Posterior vena cava (tissue), 2 donors: Measurements from ENCODE around the gene LRRC39. TPM values are rescaled to one million over a fixed set of nuclear protein-coding genes. Genes with fewer than 3 reads are reported as not detected.
"Not testable (repeated sequence)": the region's sequence is repeated elsewhere in the genome, so short reads cannot be mapped to it uniquely, and the experiment has no call there.

Experiments used
- DNase-seq: peaks from one replicate; pipeline ENCODE4 v3.0.0-alpha.2; 2020; ENCODE audit warnings: low spot score
- intact Hi-C, 2 donors: fragments of 100-400 bp; cut with DNase I; formaldehyde crosslinking; loops; one replicate each; pipeline versions ENCODE4 v1.14.1 to v1.14.2; 2022 to 2023
- long read RNA-seq, 2 donors: library from polyadenylated mRNA; unstranded; transcript quantifications; one replicate each; pipeline ENCODE4 v2.0.0, GENCODE V29; 2020 to 2021
- total RNA-seq, 2 donors: library from RNA; stranded (reverse); fragmentation: NEBNext Ultra II Directional; extraction: Animal tissue kit (Norgen Biotek cat#: 25700); gene quantifications; one replicate each; pipeline ENCODE4 v1.2.1, GENCODE V29; 2021
- donor health status: DM: yes; HTN: yes; CAD: no.
- donor health status: DM: yes; HTN: yes; CAD: no.

The LRRC39 gene
- total RNA-seq = under 1 TPM; 0.51 to 0.71 TPM
- long read RNA-seq, donor 1 = 0 reads
- long read RNA-seq, donor 2 = 0 reads

GRCh38 chr1:100178091-100178490 lies at the start of gene LRRC39:
TSS of gene LRRC39 (minus strand) at chr1:100178256. CDS start at chr1:100168516, 9,740 bp downstream.
- no peak for DNase-seq
- intact Hi-C loops = no loop called here

- intact Hi-C loops = no loop called here
- DNase-seq = no peak
Observed at GRCh38 chr1:100222428-100222827, 44.4 kb upstream of the LRRC39 start.

GRCh38 chr1:100219883-100220282 lies 41.8 kb upstream of the LRRC39 start:
- DNase-seq = no peak
- intact Hi-C loops = no loop called here

GRCh38 chr1:100219457-100219856 lies 41.4 kb upstream of the LRRC39 start:
- intact Hi-C loops = no loop called here
- no peak for DNase-seq

GRCh38 chr1:100217834-100218233 lies 39.8 kb upstream of the LRRC39 start:
- intact Hi-C loops = no loop called here
- no peak for DNase-seq

GRCh38 chr1:100215101-100215500 lies 37.0 kb upstream of the LRRC39 start:
- DNase-seq = no peak
- intact Hi-C loops = no loop called here

GRCh38 chr1:100213141-100213540 lies 35.1 kb upstream of the LRRC39 start:
- no peak for DNase-seq
- intact Hi-C loops = no loop called here

- no peak for DNase-seq
- intact Hi-C loops = no loop called here
Observed at GRCh38 chr1:100206301-100206700, 28.2 kb upstream of the LRRC39 start.

GRCh38 chr1:100205593-100205992 lies 27.5 kb upstream of the LRRC39 start:
- DNase-seq, intact Hi-C loops: not testable (repeated sequence)

- DNase-seq, intact Hi-C loops: not testable (repeated sequence)
Observed at GRCh38 chr1:100205103-100205502, 27.0 kb upstream of the LRRC39 start.

- intact Hi-C loops, DNase-seq: not testable (repeated sequence)
Observed at GRCh38 chr1:100202703-100203102, 24.6 kb upstream of the LRRC39 start.

GRCh38 chr1:100200060-100200459 lies 22.0 kb upstream of the LRRC39 start:
- intact Hi-C loops, DNase-seq: not testable (repeated sequence)

- intact Hi-C loops = no loop called here
- DNase-seq = no peak
Observed at GRCh38 chr1:100198596-100198995, 20.5 kb upstream of the LRRC39 start.

- DNase-seq = no peak
- intact Hi-C loops = no loop called here
Observed at GRCh38 chr1:100188617-100189016, 10.6 kb upstream of the LRRC39 start.

- no peak for DNase-seq
- intact Hi-C loops = no loop called here
Observed at GRCh38 chr1:100187912-100188311, 9.9 kb upstream of the LRRC39 start.

GRCh38 chr1:100184536-100184935 lies 6.5 kb upstream of the LRRC39 start:
- intact Hi-C loops = no loop called here
- no peak for DNase-seq

- intact Hi-C loops = no loop called here
- no peak for DNase-seq
Observed at GRCh38 chr1:100183370-100183769, 5.3 kb upstream of the LRRC39 start.

- intact Hi-C loops = no loop called here
Observed at GRCh38 chr1:100177295-100178041, 588 bp downstream of the LRRC39 start.

GRCh38 chr1:100168051-100168450 lies 10.0 kb downstream of the LRRC39 start:
- intact Hi-C loops = no loop called here
- DNase-seq = no peak

More at GRCh38 chr1:100177295-100178041, 588 bp downstream of the LRRC39 start:
- DNase-seq = no peak

- DNase-seq = no peak
- intact Hi-C loops = no loop called here
Observed at GRCh38 chr1:100164702-100165101, 13.4 kb downstream of the LRRC39 start.

- no peak for DNase-seq
- intact Hi-C loops = no loop called here
Observed at GRCh38 chr1:100164216-100164615, 13.8 kb downstream of the LRRC39 start.
